HG03175 (cell line): ENCODE results near the gene TLX3.
"Not testable (repeated sequence)": the region's sequence is repeated elsewhere in the genome, so short reads cannot be mapped to it uniquely, and the experiment has no call there.

Experiments
- ATAC-seq: cut with Tn5 transposase; IDR thresholded peaks from one replicate; pipeline ENCODE4 v1.9.1; 2021; ENCODE audit warnings: mild to moderate bottlenecking, moderate library complexity; ENCODE audit not compliant: unreplicated experiment

TLX3 gene

GRCh38 chr5:171308453-171309275 is at the start of gene TLX3:
TLX3 (plus strand) TSS chr5:171309248; CDS start chr5:171309366, 118 bp downstream.
- no peak for ATAC-seq

- no peak for ATAC-seq
Measured at GRCh38 chr5:171261361-171261760, 47.7 kb upstream of the TLX3 start.

GRCh38 chr5:171261904-171262303 is 47.1 kb upstream of the TLX3 start:
- ATAC-seq: no peak

- no peak for ATAC-seq
Measured at GRCh38 chr5:171263181-171263580, 45.9 kb upstream of the TLX3 start.

- ATAC-seq: no peak
Measured at GRCh38 chr5:171264843-171265242, 44.2 kb upstream of the TLX3 start.

GRCh38 chr5:171268700-171269620 is 40.1 kb upstream of the TLX3 start:
- ATAC-seq: no peak

- no peak for ATAC-seq
Measured at GRCh38 chr5:171269717-171270116, 39.3 kb upstream of the TLX3 start.

- ATAC-seq: no peak
Measured at GRCh38 chr5:171270136-171270535, 38.9 kb upstream of the TLX3 start.

GRCh38 chr5:171271798-171272197 is 37.2 kb upstream of the TLX3 start:
- ATAC-seq: no peak

GRCh38 chr5:171272996-171273970 is 35.8 kb upstream of the TLX3 start:
- no peak for ATAC-seq

GRCh38 chr5:171275841-171276544 is 33.1 kb upstream of the TLX3 start:
- ATAC-seq: no peak

- no peak for ATAC-seq
Measured at GRCh38 chr5:171283753-171284152, 25.3 kb upstream of the TLX3 start.

GRCh38 chr5:171285465-171285864 is 23.6 kb upstream of the TLX3 start:
- ATAC-seq: no peak

- ATAC-seq: no peak
Measured at GRCh38 chr5:171288066-171288465, 21.0 kb upstream of the TLX3 start.

- ATAC-seq: no peak
Measured at GRCh38 chr5:171291371-171291770, 17.7 kb upstream of the TLX3 start.

GRCh38 chr5:171295299-171295698 is 13.7 kb upstream of the TLX3 start:
- no peak for ATAC-seq

GRCh38 chr5:171295801-171296200 is 13.2 kb upstream of the TLX3 start:
- ATAC-seq: no peak

GRCh38 chr5:171297941-171298340 is 11.1 kb upstream of the TLX3 start:
- ATAC-seq: not testable (repeated sequence)

- ATAC-seq: no peak
Measured at GRCh38 chr5:171299228-171299627, 9.8 kb upstream of the TLX3 start.

- no peak for ATAC-seq
Measured at GRCh38 chr5:171299851-171300250, 9.2 kb upstream of the TLX3 start.
